ENCODE results near the gene MOV10L1. TPM values are rescaled to one million over a fixed set of nuclear protein-coding genes. Genes with fewer than 3 reads are reported as not detected.

MOV10L1 gene
- total and polyA plus RNA-seq, 9 of the 15 experiments (the other 6 are each of a cell fraction or from before 2014, with no cell fraction given) = 0.06 to 0.43 (median 0.15) TPM

DNA sequence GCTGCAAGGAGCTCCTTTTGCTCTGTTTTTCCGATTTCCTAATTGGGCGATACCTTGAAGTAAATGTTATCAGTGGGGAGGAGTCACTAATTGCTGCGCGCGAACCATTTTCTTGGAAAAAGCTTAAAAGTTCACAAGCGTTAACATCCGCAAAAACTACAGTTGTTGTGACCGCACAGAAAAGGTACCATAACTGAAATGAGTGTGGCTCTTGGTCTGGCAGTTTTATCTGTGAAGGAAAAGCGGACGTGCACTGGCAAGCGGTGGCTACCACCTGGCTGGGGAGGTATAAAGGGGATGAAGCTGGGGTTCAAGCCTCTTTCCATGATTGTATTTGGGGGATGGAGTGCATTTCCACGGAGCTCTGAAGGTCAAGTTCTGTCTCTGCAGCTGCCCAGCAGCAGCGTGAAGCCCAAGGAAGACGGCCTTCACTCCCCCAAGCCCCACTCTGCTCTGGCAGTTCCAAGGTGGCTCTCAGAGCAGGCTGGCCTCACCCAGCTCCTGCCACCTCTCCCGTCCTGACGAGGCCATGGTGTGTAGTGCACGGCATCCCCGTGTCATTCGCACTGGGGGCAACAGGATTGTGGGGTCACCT lies 27.5 kb downstream of the MOV10L1 start (continued):
- TF ChIP-seq, protein P1, sequence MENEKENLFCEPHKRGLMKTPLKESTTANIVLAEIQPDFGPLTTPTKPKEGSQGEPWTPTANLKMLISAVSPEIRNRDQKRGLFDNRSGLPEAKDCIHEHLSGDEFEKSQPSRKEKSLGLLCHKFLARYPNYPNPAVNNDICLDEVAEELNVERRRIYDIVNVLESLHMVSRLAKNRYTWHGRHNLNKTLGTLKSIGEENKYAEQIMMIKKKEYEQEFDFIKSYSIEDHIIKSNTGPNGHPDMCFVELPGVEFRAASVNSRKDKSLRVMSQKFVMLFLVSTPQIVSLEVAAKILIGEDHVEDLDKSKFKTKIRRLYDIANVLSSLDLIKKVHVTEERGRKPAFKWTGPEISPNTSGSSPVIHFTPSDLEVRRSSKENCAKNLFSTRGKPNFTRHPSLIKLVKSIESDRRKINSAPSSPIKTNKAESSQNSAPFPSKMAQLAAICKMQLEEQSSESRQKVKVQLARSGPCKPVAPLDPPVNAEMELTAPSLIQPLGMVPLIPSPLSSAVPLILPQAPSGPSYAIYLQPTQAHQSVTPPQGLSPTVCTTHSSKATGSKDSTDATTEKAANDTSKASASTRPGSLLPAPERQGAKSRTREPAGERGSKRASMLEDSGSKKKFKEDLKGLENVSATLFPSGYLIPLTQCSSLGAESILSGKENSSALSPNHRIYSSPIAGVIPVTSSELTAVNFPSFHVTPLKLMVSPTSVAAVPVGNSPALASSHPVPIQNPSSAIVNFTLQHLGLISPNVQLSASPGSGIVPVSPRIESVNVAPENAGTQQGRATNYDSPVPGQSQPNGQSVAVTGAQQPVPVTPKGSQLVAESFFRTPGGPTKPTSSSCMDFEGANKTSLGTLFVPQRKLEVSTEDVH (IDR thresholded peaks at IDR 0.05; ENCODE audit: low read depth, partially characterized antibody) = peak; percentile 63
- TF ChIP-seq, protein P2, sequence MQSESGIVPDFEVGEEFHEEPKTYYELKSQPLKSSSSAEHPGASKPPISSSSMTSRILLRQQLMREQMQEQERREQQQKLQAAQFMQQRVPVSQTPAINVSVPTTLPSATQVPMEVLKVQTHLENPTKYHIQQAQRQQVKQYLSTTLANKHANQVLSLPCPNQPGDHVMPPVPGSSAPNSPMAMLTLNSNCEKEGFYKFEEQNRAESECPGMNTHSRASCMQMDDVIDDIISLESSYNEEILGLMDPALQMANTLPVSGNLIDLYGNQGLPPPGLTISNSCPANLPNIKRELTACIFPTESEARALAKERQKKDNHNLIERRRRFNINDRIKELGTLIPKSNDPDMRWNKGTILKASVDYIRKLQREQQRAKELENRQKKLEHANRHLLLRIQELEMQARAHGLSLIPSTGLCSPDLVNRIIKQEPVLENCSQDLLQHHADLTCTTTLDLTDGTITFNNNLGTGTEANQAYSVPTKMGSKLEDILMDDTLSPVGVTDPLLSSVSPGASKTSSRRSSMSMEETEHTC (IDR thresholded peaks at IDR 0.05) = no peak
- TF ChIP-seq NUFIP1 (IDR thresholded peaks at IDR 0.05; ENCODE audit: partially characterized antibody) = no peak
- TF ChIP-seq RCOR1 (IDR thresholded peaks at IDR 0.05; ENCODE audit: borderline replicate concordance in 1 of 2, low read depth in 2 of 2, low read length in 2 of 2) = peak in 1 of 2 experiments; percentile 69; a peak in 1 of 4 replicates
- 0 out of 2 replicates have a peak, but pooled peaks have one; percentile 57 for TF ChIP-seq MTA3 (IDR thresholded peaks at IDR 0.05; ENCODE audit: borderline replicate concordance)
- no peak for TF ChIP-seq HMG20B (CRISPR knock-in tag; IDR thresholded peaks at IDR 0.05)
- TF ChIP-seq TFAM (CRISPR knock-in tag; conservative IDR thresholded peaks at IDR 0.05) = no peak
- no peak for TF ChIP-seq TAF1 (IDR thresholded peaks at IDR 0.05; ENCODE audit: control insufficient read depth, extremely low read depth, insufficient read depth, low read length, severe bottlenecking)
- TF ChIP-seq ZNF23 (CRISPR knock-in tag; IDR thresholded peaks at IDR 0.05) = no peak
- peak; percentile 50; the same call in 1 of the 2 replicates for TF ChIP-seq STAT5A (IDR thresholded peaks at IDR 0.05; ENCODE audit: borderline replicate concordance, low read length)
- TF ChIP-seq SOX6 (IDR thresholded peaks at IDR 0.05) = no peak; the same call in 1 of the 2 replicates
- TF ChIP-seq SIX5 (IDR thresholded peaks at IDR 0.05; ENCODE audit: borderline replicate concordance in 1 of 2, insufficient read depth in 1 of 2, low read depth in 1 of 2, low read length in 2 of 2) = no peak
- TF ChIP-seq ZNF589 (CRISPR knock-in tag; IDR thresholded peaks at IDR 0.05; ENCODE audit: low read depth) = 0 out of 2 replicates have a peak, but pooled peaks have one; percentile 24
- TF ChIP-seq TCF7 (IDR thresholded peaks at IDR 0.05; ENCODE audit: borderline replicate concordance) = no peak
- TF ChIP-seq KLF1 (tag; IDR thresholded peaks at IDR 0.05) = no peak
- TF ChIP-seq HDAC2 (IDR thresholded peaks at IDR 0.05) = no peak
- no peak for TF ChIP-seq NR2C1 (IDR thresholded peaks at IDR 0.05)
- no peak for TF ChIP-seq NR2C1 (tag; IDR thresholded peaks at IDR 0.05)
- TF ChIP-seq BHLHE40 (IDR thresholded peaks at IDR 0.05; ENCODE audit: low read length) = no peak
- TF ChIP-seq, protein P3, sequence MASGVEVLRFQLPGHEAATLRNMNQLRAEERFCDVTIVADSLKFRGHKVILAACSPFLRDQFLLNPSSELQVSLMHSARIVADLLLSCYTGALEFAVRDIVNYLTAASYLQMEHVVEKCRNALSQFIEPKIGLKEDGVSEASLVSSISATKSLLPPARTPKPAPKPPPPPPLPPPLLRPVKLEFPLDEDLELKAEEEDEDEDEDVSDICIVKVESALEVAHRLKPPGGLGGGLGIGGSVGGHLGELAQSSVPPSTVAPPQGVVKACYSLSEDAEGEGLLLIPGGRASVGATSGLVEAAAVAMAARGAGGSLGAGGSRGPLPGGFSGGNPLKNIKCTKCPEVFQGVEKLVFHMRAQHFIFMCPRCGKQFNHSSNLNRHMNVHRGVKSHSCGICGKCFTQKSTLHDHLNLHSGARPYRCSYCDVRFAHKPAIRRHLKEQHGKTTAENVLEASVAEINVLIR (CRISPR knock-in tag; IDR thresholded peaks at IDR 0.05) = no peak
- TF ChIP-seq POLR3G (IDR thresholded peaks at IDR 0.05; ENCODE audit: extremely low read depth, insufficient read length, insufficient replicate concordance) = no peak
- no peak for TF ChIP-seq ZNF12 (CRISPR knock-in tag; IDR thresholded peaks at IDR 0.05)
- no peak for TF ChIP-seq SAFB2 (IDR thresholded peaks at IDR 0.05; ENCODE audit: borderline replicate concordance, low read depth, low read length, severe bottlenecking)
- TF ChIP-seq SLC30A9 (CRISPR knock-in tag; IDR thresholded peaks at IDR 0.05) = no peak
- no peak for TF ChIP-seq SETDB1 (IDR thresholded peaks at IDR 0.05; ENCODE audit: low read length)
- TF ChIP-seq DIDO1 (tag; IDR thresholded peaks at IDR 0.05; ENCODE audit: low read depth) = no peak

Data from K562 (cell line).